GM18861 (cell line): ENCODE measurements around the gene ERI3.

Source experiments
- ATAC-seq: cut with Tn5 transposase; IDR thresholded peaks from one replicate; pipeline ENCODE4 v1.9.1; 2021; ENCODE audit not compliant: unreplicated experiment

Gene ERI3

GRCh38 chr1:44289530-44289929 is 65.5 kb downstream of the ERI3 start:
- no peak for ATAC-seq

DNA sequence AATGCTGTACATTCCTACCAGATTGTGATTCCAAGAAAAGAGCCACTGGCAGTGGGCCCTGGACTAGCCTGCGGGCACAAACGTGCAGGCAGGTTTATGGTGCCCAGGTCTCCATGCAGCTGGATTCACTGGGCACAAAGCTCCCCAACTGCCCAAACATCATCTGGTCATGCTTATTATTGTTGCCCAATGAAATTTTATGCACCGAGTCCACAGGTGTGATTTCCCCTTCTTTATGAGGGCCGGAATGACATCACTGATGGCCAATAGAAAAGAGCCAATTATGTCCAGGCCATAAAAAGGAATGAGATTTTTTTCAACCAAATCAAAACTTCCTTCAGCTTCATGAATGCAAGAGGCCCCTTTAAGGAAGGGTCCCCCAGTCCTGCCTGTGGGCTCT is 66.2 kb downstream of the ERI3 start:
- ATAC-seq, result no peak

DNA sequence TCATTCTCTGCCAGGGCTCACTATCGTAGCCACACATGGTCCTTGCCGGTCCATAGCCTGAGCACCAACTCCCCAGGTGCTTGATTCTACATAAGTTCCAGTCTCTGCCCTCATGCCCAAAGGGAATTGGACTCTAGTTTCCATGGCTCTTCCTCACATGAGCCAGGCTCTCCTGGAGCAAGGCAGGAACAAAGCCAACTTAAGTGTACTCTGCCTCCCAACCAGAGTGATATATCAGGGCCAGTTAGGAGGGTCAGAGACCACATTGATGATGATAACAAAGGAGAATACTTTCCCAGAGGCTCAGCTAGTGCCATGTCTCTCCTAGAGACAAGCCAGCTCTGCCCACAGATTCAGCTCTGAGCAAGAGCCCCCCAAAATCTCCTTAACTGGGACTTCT is 70.9 kb downstream of the ERI3 start:
- ATAC-seq, result no peak

DNA sequence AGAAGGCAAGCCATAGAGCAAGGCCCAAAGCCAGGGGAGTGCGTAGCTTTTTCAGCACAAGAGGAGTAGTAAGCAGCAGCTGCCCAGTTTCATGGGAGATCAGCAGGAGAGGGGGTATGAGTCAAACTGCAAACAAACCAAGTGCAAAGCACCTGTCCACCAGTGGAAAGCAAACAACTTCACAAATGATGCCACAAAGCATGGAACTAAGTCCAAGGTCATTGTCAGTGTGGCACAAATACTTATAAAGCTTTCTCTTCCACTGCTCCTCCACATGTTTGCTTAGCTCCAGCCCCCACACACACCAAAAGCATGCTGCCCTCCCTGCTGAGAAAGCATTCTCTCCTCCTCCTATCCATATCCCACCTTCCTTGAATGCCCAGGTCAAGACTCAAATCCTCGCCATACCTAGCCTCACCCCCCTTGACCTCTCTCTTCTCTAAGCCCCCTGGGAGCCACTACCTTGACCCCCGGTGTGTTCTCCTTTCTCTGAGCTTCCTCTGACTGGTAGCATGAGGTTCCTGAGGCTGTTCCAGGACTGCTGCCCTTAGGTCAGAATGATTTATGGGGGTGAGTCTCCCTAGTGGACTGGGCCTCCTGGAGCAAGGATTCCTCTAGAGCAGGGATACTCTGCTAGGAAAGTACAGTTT is 71.4 kb downstream of the ERI3 start:
- ATAC-seq, result no peak

GRCh38 chr1:44282704-44283426 is 72.2 kb downstream of the ERI3 start:
- no peak for ATAC-seq

GRCh38 chr1:44281962-44282703 is 72.9 kb downstream of the ERI3 start:
- no peak for ATAC-seq

- no peak for ATAC-seq
These were observed 78.2 kb downstream of the ERI3 start for GRCh38 chr1:44276901-44277300.

GRCh38 chr1:44275991-44276405 is 79.1 kb downstream of the ERI3 start:
- ATAC-seq, result no peak

GRCh38 chr1:44275296-44275962 is 79.6 kb downstream of the ERI3 start:
- no peak for ATAC-seq

DNA sequence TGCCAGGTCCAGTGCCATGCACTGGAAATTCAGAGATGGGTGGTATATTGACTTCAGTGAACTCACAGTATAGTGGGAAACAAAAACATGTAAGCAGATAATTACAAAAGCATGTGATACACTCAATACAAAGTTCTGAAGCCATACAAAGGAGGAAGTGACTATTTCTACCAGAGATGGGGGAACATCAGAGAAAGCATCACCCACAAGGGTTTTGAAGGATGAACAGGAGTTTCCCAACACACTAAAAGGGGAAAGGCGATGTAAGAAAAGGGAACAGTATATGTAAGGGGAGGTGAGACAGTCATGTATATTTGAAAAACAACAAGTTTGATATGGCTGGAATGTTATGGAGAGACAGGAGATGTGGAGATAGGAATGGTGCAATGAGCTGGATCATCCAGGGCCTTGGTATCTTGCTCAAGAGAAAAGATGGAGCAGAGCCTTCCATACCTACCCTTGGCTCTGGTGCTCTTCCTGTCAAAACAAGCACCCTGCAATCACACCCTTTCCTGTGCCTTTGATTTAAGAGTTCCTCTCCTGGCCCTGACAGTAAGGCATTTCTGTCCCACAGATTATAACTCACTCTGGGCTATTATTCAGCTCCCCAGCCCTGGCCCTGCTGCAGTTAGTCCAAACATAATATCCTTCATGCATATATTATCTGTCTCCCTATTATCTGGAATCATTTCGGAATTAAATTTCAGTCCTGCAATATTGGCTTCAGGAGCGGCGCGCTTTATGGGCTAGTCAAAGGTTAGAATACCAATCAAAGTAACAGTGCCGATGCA is 81.3 kb downstream of the ERI3 start:
- no peak for ATAC-seq

GRCh38 chr1:44272992-44273391 is 82.1 kb downstream of the ERI3 start:
- no peak for ATAC-seq

DNA sequence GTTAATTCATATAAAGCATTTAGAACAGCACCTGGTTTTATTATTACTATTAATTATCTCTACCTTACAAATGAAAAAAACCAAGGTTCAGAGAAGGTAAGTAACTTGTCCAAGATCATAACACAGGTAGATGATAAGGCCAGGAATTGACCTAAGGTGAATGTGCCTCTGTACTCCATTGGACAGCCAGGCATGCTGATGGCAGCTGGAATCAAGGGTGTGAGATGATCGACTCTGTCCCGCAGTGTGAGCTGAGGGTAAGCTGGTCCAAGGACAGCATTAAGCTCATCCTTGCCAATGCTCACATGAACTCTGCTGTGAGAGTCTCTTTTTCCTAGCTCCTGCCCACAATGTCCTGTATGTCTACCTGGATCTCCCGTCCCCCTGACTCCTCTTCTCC is 83.4 kb downstream of the ERI3 start:
- ATAC-seq, result no peak

DNA sequence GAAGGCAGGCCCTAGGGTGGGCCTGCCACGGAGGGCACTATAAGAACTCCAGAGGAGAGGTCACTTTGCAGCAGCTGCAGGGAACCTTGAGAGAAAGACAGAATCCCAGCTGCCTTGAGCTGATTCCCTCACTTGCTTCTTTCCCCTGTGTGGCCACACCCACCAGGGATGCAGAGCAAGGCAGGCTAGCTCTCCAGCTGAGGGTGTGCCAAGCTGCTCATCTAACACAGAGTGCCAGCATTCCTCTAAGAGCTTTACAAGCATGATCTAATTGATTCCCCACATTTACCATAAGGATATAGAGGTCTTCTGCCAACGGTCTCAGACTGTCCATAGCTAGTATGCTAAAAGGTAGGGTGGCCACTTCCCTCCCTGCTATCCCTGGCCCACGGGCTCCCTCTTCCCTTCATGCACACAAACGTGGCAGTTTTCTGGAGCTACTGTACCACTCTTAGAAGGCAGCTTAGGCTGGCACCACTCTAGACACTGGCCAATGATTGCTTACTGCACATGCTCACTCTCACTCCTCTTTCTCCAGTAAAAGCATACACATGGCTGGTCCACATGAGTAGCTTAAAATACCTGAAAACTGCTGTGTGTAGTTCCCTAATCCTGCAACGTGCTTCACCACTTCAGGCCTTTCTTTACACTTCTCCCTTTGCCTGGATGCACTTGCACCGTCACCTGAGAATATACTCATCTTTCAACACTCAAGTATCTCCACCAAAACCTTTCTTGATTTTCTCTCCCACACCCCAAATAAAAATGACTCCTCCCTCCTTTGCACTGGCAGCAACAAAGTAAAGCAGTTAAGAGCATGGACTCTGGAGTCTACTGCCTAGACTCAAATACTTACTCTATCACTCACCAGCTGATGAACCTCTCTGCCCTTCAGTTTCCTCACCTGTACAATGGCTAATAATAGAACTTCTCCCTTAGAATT is 84.1 kb downstream of the ERI3 start:
- no peak for ATAC-seq

DNA sequence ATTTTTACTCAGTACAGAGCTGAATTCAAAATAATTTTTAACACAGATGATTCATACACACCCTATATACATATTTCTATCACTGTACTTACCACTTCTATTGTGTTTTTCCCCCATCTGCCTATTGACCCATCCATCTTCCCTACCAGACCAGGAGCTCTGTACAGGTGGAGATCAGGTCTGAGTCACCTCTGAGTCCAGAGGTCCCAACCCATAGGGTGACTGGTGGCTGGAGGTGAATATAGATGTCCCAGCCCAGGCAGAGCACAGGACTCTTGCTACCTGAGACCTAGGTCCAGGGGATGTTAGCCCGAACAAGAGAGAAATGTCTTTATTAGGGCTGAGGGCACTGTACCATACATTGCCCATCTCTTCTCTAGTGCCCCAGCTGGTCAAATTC is 87.0 kb downstream of the ERI3 start:
- no peak for ATAC-seq

- ATAC-seq, result no peak
These were observed 87.6 kb downstream of the ERI3 start for GRCh38 chr1:44267438-44267837.

DNA sequence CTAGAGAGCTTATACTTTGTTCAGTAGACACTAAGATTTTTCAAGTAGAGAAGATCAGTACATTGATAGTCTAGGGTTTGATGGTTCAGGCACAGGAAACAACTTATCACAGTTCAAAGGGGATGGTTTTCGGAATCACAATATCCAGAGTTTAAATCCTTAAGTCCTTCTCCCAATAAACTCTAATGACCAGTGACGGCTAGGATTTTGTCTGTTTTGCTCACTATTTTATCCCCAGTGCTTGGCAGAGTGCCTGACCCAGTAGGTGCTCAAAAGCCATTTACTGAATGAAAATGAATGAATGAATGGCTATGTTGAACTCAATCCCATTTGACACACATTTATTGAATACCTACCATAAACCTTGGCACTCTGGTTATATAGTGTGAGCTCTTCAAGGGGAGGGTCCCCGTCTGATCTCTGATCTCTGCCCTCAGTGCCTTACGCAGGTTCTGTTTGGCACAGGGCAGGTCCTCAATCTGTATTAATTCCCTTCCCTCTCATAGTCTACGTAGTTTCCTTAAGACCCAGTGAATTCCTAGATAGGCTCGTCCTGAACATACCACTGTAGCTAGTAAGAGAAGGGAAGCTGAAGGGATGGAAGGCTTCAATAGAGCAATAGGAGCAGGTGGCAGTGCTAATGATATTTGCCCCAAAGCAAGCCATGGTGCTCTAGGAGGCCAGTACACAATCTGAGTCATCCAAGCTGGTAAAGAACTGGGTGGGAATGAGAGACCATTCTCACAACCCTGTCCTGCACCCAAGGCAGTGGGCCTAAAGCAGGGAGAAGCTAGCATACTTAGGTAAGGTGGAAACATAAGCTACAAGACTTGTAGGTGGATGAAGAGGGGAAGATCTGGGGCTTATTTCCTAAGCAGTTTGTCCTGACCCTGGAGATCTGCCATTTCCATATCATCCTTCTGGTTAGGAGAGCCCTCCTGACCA is 88.4 kb downstream of the ERI3 start:
- ATAC-seq, result no peak

DNA sequence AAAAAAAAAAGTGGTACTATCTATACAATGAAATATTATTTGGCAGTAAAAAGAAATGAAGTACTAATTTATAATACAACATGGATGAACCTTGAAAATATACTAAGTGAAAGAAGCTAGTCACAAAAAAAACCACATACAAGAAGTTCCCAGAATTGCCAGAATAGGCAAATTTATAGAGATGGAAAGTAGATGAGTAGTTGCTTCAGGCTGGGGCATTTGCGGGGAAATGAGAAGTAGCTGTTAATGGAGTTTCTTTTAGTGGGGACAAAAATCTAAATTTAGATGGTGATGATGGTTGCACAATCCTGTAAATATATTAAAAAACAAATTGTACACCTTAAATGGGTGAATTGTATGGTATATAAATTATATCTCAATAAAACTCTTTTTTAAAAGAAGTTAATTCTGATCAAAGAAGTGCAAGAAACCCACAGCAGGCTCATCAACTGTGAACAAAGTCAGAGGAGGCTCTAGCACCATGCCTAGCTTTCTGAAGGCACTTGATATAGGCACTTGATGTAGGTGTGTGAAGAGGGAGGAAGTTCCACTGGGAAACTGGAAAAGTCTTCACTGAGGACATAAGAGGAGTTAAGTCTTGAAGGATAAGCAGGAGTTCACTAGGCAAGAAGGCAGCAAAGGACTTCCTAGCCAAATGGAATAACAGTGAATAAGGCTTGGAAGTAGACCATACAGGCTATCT is 89.2 kb downstream of the ERI3 start:
- ATAC-seq, result no peak

- no peak for ATAC-seq
These were observed 90.6 kb downstream of the ERI3 start for GRCh38 chr1:44264451-44264771.
